Measurements from ENCODE around the gene RAMACL.

The RAMACL gene

DNA sequence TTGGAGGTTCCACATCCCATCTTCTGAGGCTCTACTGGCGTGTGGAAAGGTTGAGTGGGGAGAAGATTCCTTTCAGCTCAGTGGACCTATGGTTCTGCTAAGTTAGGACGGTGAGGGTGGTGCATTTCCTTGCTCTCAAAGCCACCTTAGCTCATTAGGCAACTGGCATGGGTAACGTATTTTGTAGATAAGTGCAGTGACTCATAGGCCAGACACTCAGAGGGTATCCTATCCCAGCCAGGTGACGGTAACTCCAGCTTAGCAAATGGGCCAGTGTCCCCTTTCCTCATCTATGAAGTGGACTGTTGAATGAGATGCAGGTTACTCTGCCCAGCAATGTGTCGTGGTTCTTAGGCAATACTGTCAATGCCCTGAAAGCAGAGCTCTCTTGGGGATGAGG, 36.8 kb upstream of the RAMACL start:
- Mint-ChIP-seq H3K27me3 (peaks cover 33% of the 10 kb centered on the region), H3K27ac (no peak overlapping the region), H3K36me3 (ENCODE audit: low read depth) (peaks cover 2% of the 10 kb centered on the region), H3K4me1 (ENCODE audit: low read depth) (peaks cover 12% of the 10 kb centered on the region), H3K9me3 (no peaks in the 10 kb centered on the region), H3K4me3 (no peak overlapping the region)
- no peak for DNase-seq

DNA sequence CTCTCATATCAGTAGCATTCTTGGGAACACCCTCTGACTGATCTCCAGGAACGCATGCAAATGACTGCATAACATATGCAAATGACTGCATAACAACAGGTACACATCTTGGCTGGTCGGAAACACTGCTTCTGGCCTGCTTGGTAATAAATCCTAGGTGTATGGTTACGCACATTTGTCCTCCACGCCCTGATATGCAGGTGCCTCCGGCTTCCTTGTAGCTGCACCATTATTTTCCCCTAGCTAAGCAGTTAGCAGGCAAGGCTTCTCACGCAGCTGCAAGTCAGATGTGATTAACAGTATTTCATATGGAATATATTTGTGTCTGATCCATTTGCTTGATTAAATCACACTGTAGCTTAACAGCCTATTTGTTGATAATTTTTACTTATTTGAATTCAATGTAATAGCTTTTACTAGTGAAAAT, 34.6 kb upstream of the RAMACL start:
- no peak for DNase-seq
- H3K27ac Mint-ChIP-seq = no peak overlapping the region
- H3K9me3 Mint-ChIP-seq = no peaks in the 10 kb centered on the region
- H3K27me3 Mint-ChIP-seq = peaks cover 27% of the 10 kb centered on the region
- H3K36me3 Mint-ChIP-seq (ENCODE audit: low read depth) = no peaks in the 10 kb centered on the region
- peaks cover 6% of the 10 kb centered on the region for H3K4me1 Mint-ChIP-seq (ENCODE audit: low read depth)
- no peak overlapping the region for H3K4me3 Mint-ChIP-seq

DNA sequence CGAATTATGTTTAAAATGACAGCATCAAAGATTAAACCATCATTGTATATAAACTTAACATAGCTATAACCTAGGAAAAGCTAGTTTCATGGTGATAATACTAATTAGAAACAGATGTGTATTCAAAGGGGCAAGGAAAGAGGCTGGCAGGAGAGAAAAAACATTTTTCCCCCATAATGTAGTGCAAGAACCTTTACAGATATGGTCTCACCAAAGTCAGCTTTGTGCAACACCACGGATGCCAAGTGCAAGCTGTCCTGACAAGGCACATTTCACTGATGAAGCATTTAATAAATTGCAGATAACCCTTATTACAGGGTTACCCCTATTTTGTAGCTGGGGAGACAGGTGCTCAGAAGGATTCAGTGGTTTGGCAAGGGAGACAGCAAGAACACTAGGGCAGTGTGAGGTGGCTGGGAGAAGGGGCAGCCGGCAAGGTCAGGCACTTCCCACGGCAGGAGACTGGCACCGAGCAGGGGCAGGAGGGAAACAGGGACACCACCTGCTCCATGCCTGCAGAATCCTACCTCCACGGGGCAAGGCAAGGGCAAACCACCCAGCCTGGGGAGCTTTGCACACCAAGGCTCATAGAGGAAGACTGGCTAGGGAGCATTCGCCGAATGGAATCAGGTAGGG, 34.1 kb upstream of the RAMACL start:
- H3K27ac Mint-ChIP-seq = no peak overlapping the region
- H3K27me3 Mint-ChIP-seq = peaks cover 22% of the 10 kb centered on the region
- DNase-seq = no peak
- H3K9me3 Mint-ChIP-seq = no peaks in the 10 kb centered on the region
- no peak overlapping the region for H3K4me3 Mint-ChIP-seq
- no peaks in the 10 kb centered on the region for H3K36me3 Mint-ChIP-seq (ENCODE audit: low read depth)
- H3K4me1 Mint-ChIP-seq (ENCODE audit: low read depth) = peaks cover under 1% of the 10 kb centered on the region

DNA sequence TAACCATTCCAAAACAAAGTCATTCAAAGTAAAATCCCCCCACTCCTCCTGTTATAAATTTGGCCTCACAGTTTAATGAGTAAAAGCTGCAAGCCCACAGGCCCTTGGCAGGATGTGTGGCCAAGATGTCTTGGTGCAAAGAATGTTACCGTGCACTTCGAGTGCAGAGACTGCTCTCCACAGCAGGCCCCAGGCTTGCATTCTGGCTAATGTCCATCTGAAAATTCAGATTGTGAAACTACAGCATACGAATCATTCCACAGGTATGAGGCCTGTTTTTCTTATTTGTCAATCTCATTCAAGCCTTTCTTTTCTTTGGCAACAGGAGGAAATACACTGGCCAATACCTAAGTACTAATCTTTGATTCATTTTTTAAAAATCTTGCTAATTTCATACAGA, 33.4 kb upstream of the RAMACL start:
- no peaks in the 10 kb centered on the region for H3K9me3 Mint-ChIP-seq
- H3K36me3 Mint-ChIP-seq (ENCODE audit: low read depth) = no peaks in the 10 kb centered on the region
- H3K4me3 Mint-ChIP-seq = no peak overlapping the region
- no peaks in the 10 kb centered on the region for H3K4me1 Mint-ChIP-seq (ENCODE audit: low read depth)
- no peak for DNase-seq
- H3K27me3 Mint-ChIP-seq = peaks cover 15% of the 10 kb centered on the region
- H3K27ac Mint-ChIP-seq = no peak overlapping the region

DNA sequence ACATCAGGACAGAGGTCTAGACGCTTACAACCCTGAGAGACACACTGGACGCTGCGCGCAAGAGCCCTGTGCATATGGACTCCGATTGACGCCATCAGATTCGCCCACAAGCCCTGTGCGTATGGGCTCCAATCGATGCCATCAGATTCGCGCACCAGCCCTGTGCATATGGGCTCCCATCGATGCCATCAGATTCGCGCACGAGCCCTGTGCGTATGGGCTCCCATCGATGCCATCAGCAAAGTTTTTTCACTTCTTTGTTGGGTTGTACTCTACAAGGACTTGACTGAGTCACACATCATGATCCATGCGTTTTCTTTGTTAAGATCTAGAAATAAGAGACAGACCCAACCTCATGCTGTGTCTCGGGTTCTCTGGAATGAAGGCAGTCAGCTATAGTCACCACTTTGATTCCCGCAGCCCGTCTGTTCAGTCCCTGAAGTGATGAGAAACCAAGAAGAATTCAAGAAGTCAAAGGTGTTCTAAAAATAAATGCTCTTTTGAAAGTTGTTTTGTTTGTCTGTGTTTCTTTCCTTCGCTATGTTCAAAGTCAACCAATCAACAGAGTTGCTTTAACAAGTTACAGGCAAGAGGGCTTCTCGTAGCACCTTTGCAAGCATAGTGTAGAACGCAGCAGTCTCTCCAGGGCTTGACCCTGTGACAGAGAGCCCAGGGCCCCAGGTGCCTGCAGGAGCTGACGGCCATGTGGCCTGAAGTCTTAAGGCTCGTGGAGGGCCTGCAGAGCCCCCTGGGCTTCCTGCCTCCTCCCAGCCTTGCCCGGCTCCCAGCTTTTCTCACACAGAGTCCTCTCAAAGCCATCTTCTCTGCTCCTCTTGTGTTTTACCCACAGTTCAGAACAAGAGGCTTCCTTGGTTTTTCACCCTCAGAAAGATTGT, 32.6 kb upstream of the RAMACL start:
- no peak for DNase-seq

DNA sequence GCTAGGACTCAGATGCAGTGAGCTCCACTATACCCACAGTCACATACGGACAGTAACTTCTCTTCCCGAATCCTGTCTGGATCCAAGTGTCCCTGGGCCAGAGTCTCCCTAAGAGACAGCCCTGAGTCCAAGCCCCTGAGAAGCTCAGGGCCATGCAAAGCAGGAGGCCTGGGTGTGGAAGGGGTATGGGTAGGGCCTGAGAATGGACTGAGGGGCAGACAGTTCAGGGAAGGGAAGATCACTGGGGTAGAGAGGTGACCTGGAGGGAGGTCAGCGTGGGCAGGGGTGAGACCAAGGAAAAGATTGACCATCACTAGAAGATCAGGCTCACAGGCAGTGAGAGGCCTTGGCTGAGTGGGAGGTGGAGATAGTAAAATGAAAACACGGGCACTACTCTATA, 31.8 kb upstream of the RAMACL start:
- no peaks in the 10 kb centered on the region for H3K36me3 Mint-ChIP-seq (ENCODE audit: low read depth)
- DNase-seq = no peak
- no peak overlapping the region for H3K27ac Mint-ChIP-seq
- H3K9me3 Mint-ChIP-seq = no peaks in the 10 kb centered on the region
- peaks cover 11% of the 10 kb centered on the region for H3K27me3 Mint-ChIP-seq
- no peak overlapping the region for H3K4me3 Mint-ChIP-seq
- H3K4me1 Mint-ChIP-seq (ENCODE audit: low read depth) = no peaks in the 10 kb centered on the region

More for the DNA sequence above, 32.6 kb upstream of the RAMACL start:
- no peaks in the 10 kb centered on the region for H3K9me3 Mint-ChIP-seq
- no peak overlapping the region for H3K4me3 Mint-ChIP-seq
- no peaks in the 10 kb centered on the region for H3K4me1 Mint-ChIP-seq (ENCODE audit: low read depth)
- no peaks in the 10 kb centered on the region for H3K36me3 Mint-ChIP-seq (ENCODE audit: low read depth)
- H3K27ac Mint-ChIP-seq = no peak overlapping the region
- H3K27me3 Mint-ChIP-seq = peaks cover 14% of the 10 kb centered on the region

DNA sequence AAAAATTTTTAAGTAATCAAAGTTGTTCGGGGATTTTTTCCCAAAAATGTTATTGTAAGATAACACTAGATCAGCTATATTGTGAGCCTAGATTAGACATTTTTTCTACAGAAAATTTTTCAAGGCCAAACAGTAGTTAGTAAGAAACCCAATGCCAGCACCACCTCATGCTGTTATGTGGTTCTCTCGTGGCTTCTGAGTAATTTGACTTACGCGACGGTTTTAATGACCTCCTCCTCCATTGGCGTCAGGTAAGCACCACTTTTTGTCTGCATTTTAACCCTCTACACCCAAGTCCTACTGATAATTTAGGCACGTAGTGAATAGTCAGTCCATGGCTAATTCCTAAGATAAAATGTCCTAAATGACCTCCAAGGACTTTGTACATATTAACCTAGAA, 30.9 kb upstream of the RAMACL start:
- H3K36me3 Mint-ChIP-seq (ENCODE audit: low read depth) = no peaks in the 10 kb centered on the region
- no peak overlapping the region for H3K27ac Mint-ChIP-seq
- no peak overlapping the region for H3K4me3 Mint-ChIP-seq
- peaks cover 6% of the 10 kb centered on the region for H3K27me3 Mint-ChIP-seq
- no peaks in the 10 kb centered on the region for H3K4me1 Mint-ChIP-seq (ENCODE audit: low read depth)
- no peaks in the 10 kb centered on the region for H3K9me3 Mint-ChIP-seq
- DNase-seq = no peak

DNA sequence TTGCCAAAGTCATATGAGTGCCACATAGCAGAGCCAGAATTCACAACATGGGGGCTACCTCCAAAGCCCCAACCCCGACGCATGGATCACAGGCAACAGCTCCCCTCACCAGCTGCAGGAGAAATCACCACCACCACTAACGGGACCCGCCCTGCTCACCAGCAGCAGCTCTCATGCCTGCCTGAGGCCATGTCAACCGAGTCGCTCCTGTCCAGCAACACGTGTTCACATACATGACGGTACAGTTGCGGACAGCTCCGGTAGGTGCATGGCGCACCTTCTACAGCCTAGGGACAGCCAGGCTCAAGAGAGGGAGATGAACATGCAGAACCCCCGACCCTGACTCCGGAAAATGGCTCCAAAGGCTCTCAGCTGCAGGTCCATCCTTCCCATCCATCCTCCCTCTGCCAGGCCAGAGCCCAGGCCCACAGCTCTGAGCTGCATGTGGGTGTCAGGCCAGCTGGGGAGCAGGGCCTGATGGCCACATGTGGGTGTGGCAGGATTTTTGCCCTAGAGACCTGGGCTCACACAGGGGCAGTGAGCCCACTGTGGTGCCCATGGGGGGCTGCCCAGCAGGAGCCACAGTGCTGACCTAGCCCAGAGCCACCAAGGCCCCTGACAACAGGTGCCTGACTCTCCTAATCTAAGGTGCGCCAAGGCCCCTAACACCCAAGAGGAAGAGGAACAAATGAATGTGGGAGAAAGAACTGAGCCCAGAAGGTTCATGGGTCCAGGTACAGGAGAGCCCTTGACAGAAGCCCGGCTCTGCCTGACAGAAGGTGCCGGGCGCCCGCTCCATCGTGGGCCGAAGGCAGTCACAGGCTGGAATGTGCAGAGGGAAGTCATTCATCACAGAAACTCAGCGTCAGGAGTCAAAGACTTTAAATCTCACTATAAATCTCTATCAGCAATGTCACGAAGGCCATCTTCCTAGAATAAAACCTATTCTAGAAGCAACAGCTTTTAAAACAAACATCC, 30.1 kb upstream of the RAMACL start:
- Mint-ChIP-seq H3K27me3 (peaks cover under 1% of the 10 kb centered on the region), H3K9me3 (no peaks in the 10 kb centered on the region), H3K27ac (no peak overlapping the region), H3K4me1 (ENCODE audit: low read depth) (no peaks in the 10 kb centered on the region), H3K36me3 (ENCODE audit: low read depth) (no peaks in the 10 kb centered on the region), H3K4me3 (no peak overlapping the region)
- DNase-seq = peak; percentile 9

DNA sequence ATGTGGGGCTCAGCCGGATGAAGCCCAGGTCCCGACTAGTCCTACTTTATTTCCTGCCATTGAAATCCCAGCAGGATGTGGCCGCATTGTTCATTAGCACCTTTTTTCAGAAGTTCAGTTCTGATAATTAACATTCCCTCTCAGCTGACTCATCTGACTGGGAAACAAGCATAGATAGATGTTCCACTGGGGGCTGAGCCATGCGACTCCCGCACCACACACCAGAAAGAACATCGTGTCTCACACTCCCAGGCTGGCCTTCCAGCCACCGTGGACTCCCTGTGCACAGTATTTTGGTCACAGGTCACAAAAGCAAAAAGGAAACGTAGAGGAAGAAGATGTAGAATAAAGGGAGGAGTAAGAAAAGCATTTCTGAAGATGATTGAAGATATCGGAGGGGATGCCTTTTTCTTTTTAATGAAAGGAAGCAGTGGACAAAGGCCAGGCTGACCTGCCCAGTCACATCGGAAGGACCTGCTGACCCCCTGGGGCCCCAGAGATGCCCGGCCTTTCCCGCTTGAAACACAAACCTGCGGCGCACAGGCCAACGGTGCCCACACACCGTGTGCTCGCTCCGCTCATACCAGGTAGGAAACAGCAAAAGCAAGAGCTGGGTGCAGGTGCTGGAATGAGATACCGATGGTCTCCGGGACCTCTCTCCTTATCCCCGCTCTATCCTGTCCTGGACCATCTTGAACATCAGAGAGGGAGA, 28.7 kb upstream of the RAMACL start:
- peak; percentile 9 for DNase-seq
- Mint-ChIP-seq H3K4me3 (no peak overlapping the region), H3K27ac (no peak overlapping the region), H3K36me3 (ENCODE audit: low read depth) (no peaks in the 10 kb centered on the region), H3K4me1 (ENCODE audit: low read depth) (no peaks in the 10 kb centered on the region), H3K9me3 (no peaks in the 10 kb centered on the region), H3K27me3 (no peaks in the 10 kb centered on the region)

DNA sequence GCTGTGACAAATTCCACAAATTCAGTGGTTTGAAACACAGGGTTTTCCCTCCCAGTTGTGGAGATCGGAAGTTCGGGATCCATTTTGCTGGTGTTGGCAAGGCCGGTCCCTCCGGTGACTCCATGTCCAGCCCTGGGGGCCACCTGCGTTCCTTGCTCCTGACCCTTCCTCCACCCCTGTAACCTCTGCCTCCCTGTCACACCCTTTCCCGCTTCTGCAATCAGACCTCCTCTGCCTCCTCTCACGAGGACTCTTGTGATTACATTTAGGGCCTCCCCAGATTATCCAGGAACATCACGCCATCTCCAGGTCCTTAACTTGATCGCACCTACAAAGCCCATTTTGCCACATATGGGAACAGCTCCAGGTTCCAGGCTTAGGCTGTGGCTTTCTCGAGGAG, 28.1 kb upstream of the RAMACL start:
- H3K4me3 Mint-ChIP-seq = no peak overlapping the region
- no peaks in the 10 kb centered on the region for H3K9me3 Mint-ChIP-seq
- no peak overlapping the region for H3K27ac Mint-ChIP-seq
- no peak for DNase-seq
- H3K36me3 Mint-ChIP-seq (ENCODE audit: low read depth) = no peaks in the 10 kb centered on the region
- no peaks in the 10 kb centered on the region for H3K4me1 Mint-ChIP-seq (ENCODE audit: low read depth)
- H3K27me3 Mint-ChIP-seq = no peaks in the 10 kb centered on the region

DNA sequence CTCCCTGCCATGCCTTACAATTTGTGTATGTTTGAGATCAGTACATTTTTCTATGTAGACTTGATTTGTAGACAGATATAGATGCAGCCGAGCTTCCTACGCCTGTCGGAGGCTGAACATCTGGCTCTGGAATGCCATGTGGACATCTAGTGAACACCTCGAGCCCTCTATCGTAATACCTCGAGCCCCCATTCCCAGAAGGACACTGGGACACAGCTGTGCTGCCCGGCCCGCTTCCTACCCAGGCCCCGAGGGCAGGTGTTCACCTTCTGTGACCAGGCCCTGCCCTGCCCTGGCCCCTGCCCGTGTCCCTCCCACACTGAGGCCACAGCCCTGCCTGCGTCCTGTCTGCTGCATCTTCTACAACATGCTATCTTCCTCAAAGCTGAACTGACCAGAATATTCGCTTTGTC, 27.7 kb upstream of the RAMACL start:
- no peaks in the 10 kb centered on the region for H3K36me3 Mint-ChIP-seq (ENCODE audit: low read depth)
- no peaks in the 10 kb centered on the region for H3K27me3 Mint-ChIP-seq
- no peaks in the 10 kb centered on the region for H3K4me1 Mint-ChIP-seq (ENCODE audit: low read depth)
- H3K27ac Mint-ChIP-seq = no peak overlapping the region
- H3K4me3 Mint-ChIP-seq = no peak overlapping the region
- peak; percentile 6 for DNase-seq
- no peaks in the 10 kb centered on the region for H3K9me3 Mint-ChIP-seq

DNA sequence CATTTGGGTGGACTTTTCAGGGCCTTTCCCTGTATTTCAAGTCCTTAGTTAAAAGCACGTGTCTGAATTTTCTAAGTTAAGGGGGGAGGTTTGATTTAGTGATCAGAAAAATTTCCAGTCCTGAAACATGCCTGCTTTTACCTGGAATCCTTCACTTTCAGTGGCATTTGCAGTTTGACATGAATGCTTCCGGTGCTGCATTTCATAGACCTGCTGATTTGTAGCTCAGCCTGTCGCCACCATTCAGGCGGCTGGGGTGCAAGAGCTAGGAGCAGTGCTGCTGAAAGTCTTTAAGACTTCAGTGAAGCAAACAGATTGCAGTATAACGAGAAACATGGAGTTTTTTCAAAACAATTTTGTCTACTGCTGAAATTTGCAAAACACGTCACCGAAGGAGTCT, 26.5 kb upstream of the RAMACL start:
- H3K4me1 Mint-ChIP-seq (ENCODE audit: low read depth) = no peaks in the 10 kb centered on the region
- H3K9me3 Mint-ChIP-seq = no peaks in the 10 kb centered on the region
- DNase-seq = peak; percentile 5
- no peak overlapping the region for H3K27ac Mint-ChIP-seq
- H3K27me3 Mint-ChIP-seq = no peaks in the 10 kb centered on the region
- no peak overlapping the region for H3K4me3 Mint-ChIP-seq
- H3K36me3 Mint-ChIP-seq (ENCODE audit: low read depth) = no peaks in the 10 kb centered on the region

DNA sequence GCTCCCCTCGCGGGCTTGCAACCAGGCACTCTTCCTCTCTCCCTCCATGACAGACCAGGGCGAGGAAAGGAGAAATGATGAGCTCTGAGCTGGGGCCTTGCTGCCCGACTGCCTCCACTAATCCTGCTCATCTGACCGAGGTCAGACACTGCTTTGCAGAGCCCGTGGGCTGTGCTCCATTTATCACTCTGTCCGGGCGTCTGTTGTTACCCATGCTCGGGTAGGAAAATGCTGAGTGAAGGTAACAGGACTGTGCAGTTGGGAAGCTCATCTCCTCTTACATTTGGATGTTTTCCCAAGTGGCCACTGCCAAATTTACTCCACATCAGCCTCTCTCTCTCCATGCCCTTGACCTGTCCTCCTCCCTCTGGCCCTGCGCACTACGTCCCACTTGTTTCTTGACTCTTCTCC, 26.0 kb upstream of the RAMACL start:
- no peaks in the 10 kb centered on the region for H3K9me3 Mint-ChIP-seq
- no peaks in the 10 kb centered on the region for H3K27me3 Mint-ChIP-seq
- no peaks in the 10 kb centered on the region for H3K4me1 Mint-ChIP-seq (ENCODE audit: low read depth)
- H3K4me3 Mint-ChIP-seq = no peak overlapping the region
- no peak overlapping the region for H3K27ac Mint-ChIP-seq
- DNase-seq = peak; percentile 8
- no peaks in the 10 kb centered on the region for H3K36me3 Mint-ChIP-seq (ENCODE audit: low read depth)

DNA sequence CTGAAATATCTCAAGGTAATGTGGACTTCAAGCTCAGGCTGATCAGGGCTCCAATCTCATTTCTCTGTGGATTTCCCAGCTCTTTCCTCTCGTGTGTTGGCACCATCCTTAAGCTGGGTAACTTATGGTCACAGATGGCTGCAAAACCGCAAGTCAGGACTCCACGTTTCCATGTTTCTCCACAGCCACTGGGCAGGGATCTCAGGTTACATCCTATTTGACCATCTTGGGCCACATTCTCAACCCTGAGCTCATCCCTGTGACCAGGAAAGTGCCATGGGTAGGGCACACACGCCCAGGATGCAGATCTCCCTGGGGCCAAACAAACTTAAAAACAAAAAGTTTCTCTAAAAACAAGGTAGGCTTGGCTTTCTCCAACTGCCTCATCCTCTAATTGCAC, 25.2 kb upstream of the RAMACL start:
- no peaks in the 10 kb centered on the region for H3K36me3 Mint-ChIP-seq (ENCODE audit: low read depth)
- no peaks in the 10 kb centered on the region for H3K4me1 Mint-ChIP-seq (ENCODE audit: low read depth)
- H3K9me3 Mint-ChIP-seq = no peaks in the 10 kb centered on the region
- no peak overlapping the region for H3K4me3 Mint-ChIP-seq
- no peaks in the 10 kb centered on the region for H3K27me3 Mint-ChIP-seq
- peak overlapping the region; percentile 2 for H3K27ac Mint-ChIP-seq
- peak; percentile 1 for DNase-seq

Data from activated T-cell treated with anti-CD3 and anti-CD28 coated beads, Interleukin-2, amount 50 U/mL, for 24 hours (primary cell).